Lung (tissue), 12 donors: ENCODE data around the gene GRHPR. TPM values are rescaled to one million over a fixed set of nuclear protein-coding genes. Genes with fewer than 3 reads are reported as not detected.

Source experiments
- ATAC-seq: fragments of 200-7000 bp; cut with Tn5 transposase; one replicate; pipeline ENCODE4 v1.9.1; 2020; ENCODE audit warnings: moderate number of reproducible peaks; ENCODE audit not compliant: insufficient read depth, low FRiP score
- DNase-seq, 3 donors: peaks; one replicate each; pipeline ENCODE4 v3.0.0-alpha.2; 2013 to 2017
- H3K27ac ChIP-seq, 2 donors: one replicate each; pipeline ENCODE4 v1.5.1; 2013; ENCODE audit warnings: mild to moderate bottlenecking in 2 of 2, moderate library complexity in 2 of 2, control low read depth in 1 of 2, inconsistent platforms in 1 of 2, low read depth in 1 of 2, low read length in 1 of 2
- H3K27me3 ChIP-seq, 3 donors: one replicate each; pipeline ENCODE4 v1.5.1; 2013; ENCODE audit warnings: low read length in 2 of 3; ENCODE audit not compliant: control insufficient read depth in 3 of 3, insufficient read depth in 3 of 3
- H3K36me3 ChIP-seq, 4 donors: one replicate each; pipeline ENCODE4 v1.5.1; 2013; ENCODE audit warnings: low read length in 4 of 4, mild to moderate bottlenecking in 1 of 4, moderate library complexity in 1 of 4; ENCODE audit not compliant: control insufficient read depth in 4 of 4, insufficient read depth in 4 of 4
- H3K4me1 ChIP-seq, 5 donors: one replicate each; pipeline ENCODE4 v1.5.1; 2013; ENCODE audit warnings: low read length in 5 of 5, mild to moderate bottlenecking in 2 of 5, moderate library complexity in 1 of 5; ENCODE audit not compliant: control insufficient read depth in 5 of 5, insufficient read depth in 5 of 5
- H3K4me3 ChIP-seq: one replicate; pipeline ENCODE4 v1.5.1; 2013; ENCODE audit warnings: mild to moderate bottlenecking, control low read depth, moderate library complexity
- H3K9ac ChIP-seq, 2 donors: one replicate each; pipeline ENCODE4 v1.5.1; 2013; ENCODE audit warnings: low read length in 2 of 2, control low read depth in 1 of 2; ENCODE audit not compliant: insufficient read depth in 1 of 2
- H3K9me3 ChIP-seq, 4 donors: one replicate each; pipeline ENCODE4 v1.5.1; 2013; ENCODE audit warnings: low read length in 3 of 4, mild to moderate bottlenecking in 1 of 4, moderate library complexity in 1 of 4; ENCODE audit not compliant: control insufficient read depth in 4 of 4, insufficient read depth in 3 of 4
- WGBS, 2 donors: extraction: QIAGEN DNeasy Blood & Tissue Kit; methylation state at CpG; one replicate each; pipeline ENCODE4 v1.1.7; 2013; 5-methylcytosine and 5-hydroxymethylcytosine counted together
- polyA plus RNA-seq, 2 donors: library from polyadenylated mRNA; stranded (reverse); fragments of 200-250 nt; gene quantifications; one replicate each; pipeline ENCODE4 v1.2.1, GENCODE V29; 2013
- total RNA-seq, 2 donors: library from RNA; depleted of rRNA in 1 of 2; stranded (reverse); fragments of >200 nt in 1 of 2; gene quantifications; one replicate each; pipeline ENCODE4 v1.2.1, GENCODE V29; 2014 to 2021
- TF ChIP-seq, protein P1 (sequence below): IDR thresholded peaks from 2 replicates; pipeline ENCODE4 v1.5.1; 2012; ENCODE audit warnings: mild to moderate bottlenecking; ENCODE audit errors: control extremely low read depth, extremely low read depth
- donor health status: control.
- donor health status: control.
- donor health status: Bipolar disorder and iron deficiency.
- donor health status: healthy.
- donor health status: DM: yes; HTN: yes; CAD: no.

Gene GRHPR
- total and polyA plus RNA-seq, 4 donors = 55.5 to 98.9 (median 73.5) TPM

DNA sequence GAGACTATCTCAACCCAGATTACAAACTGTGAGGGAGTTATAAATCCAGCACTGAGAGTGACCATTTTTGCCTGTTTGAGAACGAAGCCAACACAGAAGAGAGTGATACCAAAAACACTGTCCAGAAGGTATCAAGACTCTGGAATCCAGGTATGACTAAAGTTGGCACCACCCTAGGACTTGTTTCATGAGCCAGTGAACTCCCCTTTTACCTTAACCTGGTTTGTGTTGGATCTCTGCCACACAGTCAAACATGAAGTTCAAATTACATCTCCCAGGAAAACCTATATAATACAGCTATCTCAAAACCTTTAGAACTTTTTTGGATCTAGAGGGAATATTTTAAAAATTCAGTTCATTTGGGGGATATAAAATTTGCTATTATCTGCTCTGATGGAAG is 31.3 kb downstream of the GRHPR start:
- Histone ChIP-seq H3K9ac (no peak overlapping the region), H3K4me3 (no peak overlapping the region), H3K9me3 (no peaks in the 10 kb centered on the region), H3K36me3 (peaks cover 0 to 10% (median 7%) of the 10 kb centered on the region in 4 donors), H3K27ac (no peak overlapping the region), H3K4me1 (peaks cover 0 to 9% (median 2%) of the 10 kb centered on the region in 5 donors), H3K27me3 (no peaks in the 10 kb centered on the region)
- TF ChIP-seq, protein P1, sequence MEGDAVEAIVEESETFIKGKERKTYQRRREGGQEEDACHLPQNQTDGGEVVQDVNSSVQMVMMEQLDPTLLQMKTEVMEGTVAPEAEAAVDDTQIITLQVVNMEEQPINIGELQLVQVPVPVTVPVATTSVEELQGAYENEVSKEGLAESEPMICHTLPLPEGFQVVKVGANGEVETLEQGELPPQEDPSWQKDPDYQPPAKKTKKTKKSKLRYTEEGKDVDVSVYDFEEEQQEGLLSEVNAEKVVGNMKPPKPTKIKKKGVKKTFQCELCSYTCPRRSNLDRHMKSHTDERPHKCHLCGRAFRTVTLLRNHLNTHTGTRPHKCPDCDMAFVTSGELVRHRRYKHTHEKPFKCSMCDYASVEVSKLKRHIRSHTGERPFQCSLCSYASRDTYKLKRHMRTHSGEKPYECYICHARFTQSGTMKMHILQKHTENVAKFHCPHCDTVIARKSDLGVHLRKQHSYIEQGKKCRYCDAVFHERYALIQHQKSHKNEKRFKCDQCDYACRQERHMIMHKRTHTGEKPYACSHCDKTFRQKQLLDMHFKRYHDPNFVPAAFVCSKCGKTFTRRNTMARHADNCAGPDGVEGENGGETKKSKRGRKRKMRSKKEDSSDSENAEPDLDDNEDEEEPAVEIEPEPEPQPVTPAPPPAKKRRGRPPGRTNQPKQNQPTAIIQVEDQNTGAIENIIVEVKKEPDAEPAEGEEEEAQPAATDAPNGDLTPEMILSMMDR = no peak
- WGBS, 2 donors = 85 to 95% methylated on average over 1 of the region's 1 CpG
- ATAC-seq (no peak), DNase-seq (no peak)

DNA sequence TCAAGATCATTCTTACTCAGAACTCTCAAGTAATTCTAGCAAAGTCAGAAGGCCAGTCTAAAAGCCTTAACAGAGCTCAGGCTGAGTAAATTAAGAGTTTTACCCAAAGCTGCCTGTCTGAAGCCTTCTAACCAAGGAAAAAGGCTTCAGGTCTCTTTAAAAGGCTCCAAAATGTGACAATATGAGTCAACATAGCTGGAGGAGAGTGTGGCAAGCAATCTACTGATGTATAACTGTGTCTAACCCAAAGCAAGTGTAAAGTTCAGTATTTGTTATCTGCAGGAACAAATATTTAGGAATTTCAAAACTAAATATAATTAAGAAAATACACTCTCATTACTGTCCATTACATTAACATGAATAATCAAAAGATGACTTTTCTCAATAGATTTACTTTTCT is 31.7 kb downstream of the GRHPR start:
- no peak for ATAC-seq
- no peak overlapping the region for H3K27ac ChIP-seq
- H3K27me3 ChIP-seq = no peaks in the 10 kb centered on the region
- TF ChIP-seq, protein P1 = no peak
- H3K9ac ChIP-seq = no peak overlapping the region
- H3K4me1 ChIP-seq = peaks cover 0 to 9% (median 2%) of the 10 kb centered on the region in 5 donors
- H3K9me3 ChIP-seq = no peaks in the 10 kb centered on the region
- no peak overlapping the region for H3K4me3 ChIP-seq
- peaks cover 0 to 10% (median 7%) of the 10 kb centered on the region in 4 donors for H3K36me3 ChIP-seq
- no peak for DNase-seq

DNA sequence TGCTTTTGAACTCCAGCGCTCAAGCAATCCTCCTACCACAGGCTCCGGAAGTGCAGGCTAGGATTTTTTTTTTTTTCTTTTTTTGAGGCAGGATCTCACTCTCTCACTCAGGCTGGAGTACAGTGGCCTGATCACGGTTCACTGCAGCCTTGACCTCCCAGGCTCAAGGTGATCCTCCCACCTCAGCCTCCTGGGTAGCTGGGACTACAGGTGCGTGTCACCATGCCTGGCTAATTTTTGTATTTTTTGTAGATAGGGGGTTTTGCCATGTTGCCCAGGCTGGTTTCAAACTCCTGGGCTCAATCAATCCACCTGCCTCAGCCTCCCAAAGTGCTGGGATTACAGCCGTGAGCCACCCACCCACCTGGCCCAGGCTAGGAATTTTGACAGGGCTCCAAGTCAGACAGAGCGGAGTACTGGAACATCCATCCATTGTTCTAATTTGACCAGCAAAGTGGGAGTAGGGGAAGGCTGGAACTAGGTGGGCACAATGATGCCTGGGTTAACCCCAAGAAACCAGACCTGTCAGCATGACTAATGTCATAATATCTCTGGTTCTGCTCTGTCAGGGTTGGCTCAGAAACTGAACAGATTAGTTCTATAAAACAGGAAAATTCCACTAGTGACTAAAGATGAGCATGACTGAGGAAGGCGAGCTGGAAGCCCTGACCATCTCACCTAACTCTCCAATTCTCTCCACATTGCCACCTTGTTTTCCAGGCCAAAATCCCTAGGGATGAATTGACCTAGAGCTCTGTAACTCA is 33.6 kb downstream of the GRHPR start:
- peak overlapping the region in 1 of 2 donors; percentile 4 for H3K9ac ChIP-seq
- WGBS, 2 donors = 82% methylated on average over 7 of the region's 7 CpGs
- ATAC-seq (no peak), DNase-seq (no peak)
- H3K4me3 ChIP-seq = no peak overlapping the region
- H3K4me1 ChIP-seq = peaks cover 0 to 9% (median 2%) of the 10 kb centered on the region in 5 donors
- H3K9me3 ChIP-seq = no peaks in the 10 kb centered on the region
- H3K27me3 ChIP-seq = no peaks in the 10 kb centered on the region
- TF ChIP-seq, protein P1 = no peak
- peaks cover 0 to 10% (median 1%) of the 10 kb centered on the region in 4 donors for H3K36me3 ChIP-seq
- H3K27ac ChIP-seq = no peak overlapping the region
